Amygdala (tissue), 56 donors: ENCODE data around the gene RXRA.
"Not testable (repeated sequence)": the region's sequence is repeated elsewhere in the genome, so short reads cannot be mapped to it uniquely, and the experiment has no call there.

Source experiments
- DNase-seq, 56 donors: peaks; one replicate each; lab custom pipeline; 2025; lab: John Stamatoyannopoulos, UW

The RXRA gene

DNA sequence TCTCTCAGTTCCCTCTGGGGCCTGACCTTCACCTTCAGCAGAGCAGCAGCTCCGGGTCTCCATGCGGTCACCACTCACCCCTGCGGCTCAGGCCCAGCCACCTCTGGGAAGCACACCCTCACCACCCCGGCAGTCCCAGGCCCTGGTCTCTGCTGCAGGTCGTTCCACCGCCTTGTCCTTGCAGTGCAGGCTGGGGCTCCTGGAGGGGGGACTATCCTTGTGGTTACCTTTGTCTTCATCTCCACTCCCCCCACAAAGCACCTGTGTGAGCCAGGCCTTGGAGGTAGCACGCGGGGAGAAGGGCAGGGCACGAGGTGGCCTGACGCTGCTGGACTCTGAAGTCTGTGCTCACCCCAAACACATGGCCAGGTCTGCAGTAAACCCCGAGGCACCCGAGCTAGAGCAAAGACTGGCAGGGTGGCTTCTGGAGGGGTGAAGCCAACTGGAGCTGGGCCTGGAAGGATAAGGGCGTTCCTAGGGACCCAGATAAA lies 33.2 kb upstream of the RXRA start:
- DNase-seq = no peak

GRCh38 chr9:134293611-134294152 lies 32.6 kb upstream of the RXRA start:
- peak in 12 of 56 donors; percentile 12 to 62 (median 29) for DNase-seq

DNA sequence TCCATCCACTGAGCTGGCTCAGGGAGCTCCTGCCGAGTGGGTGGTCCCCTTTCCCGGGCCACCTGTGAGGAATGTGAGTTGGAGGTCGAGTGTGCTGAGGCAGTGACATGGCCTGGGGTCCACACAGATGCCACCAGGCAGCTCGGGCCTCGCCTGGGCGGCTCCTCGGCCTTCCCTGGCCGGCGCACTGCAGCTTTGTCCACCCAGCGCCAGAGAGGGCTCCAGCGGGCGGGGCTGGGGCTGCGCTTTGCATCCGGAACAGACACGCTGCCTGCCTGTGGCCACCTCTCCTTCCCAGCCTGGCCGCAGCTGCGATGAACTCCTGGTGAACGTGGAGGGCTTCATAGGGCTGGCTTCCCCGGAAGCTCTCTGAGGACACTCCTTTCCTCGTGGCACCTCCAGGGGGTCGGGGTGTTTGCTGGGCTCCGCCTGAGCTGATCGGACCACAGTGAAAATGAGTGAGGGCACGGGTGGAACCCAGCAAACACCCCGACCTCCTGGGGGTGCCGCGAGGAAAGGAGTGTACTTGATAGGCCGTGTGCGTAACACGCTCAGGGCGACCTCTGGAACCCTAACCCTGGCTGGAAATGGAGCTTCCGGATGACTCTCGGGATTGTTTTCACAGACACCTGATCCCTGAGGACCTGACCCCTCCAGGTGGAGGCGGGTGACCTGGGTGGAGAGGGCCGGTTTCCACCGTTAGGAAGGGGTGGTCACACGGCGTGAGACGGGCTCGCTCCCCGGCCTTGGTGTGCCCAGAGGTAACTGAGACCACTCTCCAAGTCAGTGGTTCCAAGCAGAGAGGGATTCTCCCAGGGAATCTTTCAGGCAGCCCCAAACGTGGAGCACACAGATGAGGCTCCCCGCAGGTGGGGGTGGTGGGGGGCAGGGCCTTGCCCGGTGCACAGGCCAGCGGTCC lies 31.8 kb upstream of the RXRA start:
- DNase-seq = peak in 1 of 56 donors; percentile 17

GRCh38 chr9:134295101-134295745 lies 31.0 kb upstream of the RXRA start:
- DNase-seq = no peak

DNA sequence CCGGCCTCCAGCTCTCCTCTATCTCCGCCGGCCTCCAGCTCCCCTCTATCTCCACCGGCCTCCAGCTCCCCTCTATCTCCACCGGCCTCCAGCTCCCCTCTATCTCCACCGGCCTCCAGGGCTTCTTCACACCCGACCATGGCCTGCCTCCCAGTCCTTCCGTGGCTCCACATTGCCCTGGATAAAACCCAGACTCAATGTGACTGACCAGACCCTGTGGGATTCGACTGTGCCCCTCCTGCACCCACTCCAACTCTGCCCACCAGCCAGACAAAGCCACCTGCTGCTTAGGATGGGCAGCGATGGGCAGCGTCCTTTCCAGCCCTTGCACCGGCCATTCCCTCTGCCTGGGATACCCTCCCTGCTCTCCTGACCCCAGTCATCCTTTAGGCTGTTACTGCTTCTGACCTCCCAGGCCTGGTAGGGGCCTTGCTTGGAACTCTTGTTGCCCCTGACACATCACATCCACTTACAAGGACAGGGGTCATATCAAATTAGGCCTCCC lies 30.5 kb upstream of the RXRA start:
- no peak for DNase-seq

DNA sequence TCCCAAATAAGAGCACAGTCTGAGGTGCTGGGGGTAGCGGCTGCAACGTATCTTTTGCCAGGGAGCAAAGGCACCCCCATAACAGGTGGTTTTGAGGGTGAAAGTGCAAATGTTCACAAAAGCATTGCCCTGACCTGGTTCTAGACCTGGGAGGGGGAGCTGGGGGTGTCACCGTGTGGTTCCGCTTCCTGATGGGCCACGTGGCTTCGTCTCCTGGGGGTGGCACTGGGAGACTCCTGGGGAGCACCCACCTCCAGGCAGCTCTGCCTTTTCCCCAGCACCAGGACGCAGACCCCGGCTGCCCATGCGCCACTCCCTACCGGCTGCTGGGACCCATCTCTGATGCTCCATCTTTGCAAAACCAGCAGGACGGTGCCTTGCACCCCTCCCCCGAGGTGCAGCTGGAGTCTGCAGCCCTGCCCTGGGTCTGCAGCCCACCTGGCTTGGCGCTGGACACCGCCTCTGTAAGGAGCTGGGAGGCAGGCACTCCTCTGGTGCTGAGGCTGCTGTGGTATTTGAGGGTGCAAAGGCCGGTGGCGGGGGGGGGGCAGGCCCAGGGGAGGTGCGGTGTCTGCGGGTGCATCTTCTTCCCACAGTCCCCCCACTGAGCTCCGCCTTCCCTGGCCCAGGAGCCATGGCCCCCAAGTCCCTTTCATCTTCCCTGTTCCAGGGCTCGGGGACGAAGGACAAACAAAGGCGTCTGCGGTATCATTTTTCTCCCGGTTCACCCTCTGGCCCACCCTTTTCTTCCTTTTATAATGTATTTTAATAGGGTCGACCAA lies 29.8 kb upstream of the RXRA start:
- DNase-seq = no peak

DNA sequence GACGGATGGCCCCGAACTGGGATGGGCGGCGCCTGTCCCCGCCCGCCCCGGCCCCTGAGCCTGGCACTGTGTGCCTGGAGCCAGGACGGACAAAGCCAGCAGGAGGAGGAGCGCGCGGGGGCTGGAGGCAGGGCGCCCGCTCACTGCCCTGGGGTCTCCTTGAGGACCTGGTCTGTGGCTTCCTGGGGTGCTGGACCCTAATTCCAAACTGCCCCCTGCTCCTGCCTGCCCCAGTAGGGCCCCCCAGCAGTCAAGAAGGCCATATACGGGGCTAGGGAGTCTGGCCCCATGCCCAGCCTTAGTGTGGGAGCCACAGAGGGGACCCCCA lies 29.2 kb upstream of the RXRA start:
- no peak for DNase-seq

DNA sequence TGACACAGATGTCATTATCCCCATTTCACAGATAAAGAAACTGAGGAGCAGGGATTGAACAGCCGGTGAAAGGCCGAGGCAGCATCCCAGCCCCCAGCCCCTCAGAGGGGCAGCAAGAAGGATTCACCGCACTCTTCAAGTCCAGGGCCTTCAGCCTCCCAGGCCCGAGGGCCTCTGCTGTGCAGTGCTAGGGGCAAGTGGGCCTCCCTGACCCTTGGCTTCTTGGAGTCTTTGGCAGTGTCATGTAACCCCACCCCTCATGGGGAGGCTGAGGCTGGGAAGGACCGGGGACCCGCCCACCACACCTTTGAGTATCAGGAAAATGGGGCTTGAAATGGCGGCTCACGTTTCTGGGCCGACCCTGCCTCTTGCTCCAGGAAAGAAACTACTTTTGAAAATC lies 28.7 kb upstream of the RXRA start:
- no peak for DNase-seq

DNA sequence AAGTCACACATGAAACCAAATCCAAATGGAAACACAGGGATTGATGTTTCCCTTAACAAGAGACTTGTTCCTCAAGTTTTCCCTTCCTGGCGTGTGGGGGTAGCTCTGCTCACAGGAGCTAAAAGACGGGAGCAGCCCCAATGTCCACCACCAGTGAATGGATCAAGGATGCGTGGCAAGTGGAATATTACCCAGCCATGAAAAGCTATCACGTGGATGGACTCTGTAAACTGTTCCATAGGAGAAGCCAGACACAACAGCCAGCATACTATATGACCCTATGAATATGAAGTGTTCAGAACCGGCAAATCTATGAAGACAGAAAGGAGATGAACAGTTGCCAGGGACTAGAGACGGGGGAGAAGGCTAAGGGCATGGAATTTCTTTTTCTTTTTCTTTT lies 28.3 kb upstream of the RXRA start:
- DNase-seq = no peak

GRCh38 chr9:134299068-134299467 lies 27.2 kb upstream of the RXRA start:
- DNase-seq = no peak

DNA sequence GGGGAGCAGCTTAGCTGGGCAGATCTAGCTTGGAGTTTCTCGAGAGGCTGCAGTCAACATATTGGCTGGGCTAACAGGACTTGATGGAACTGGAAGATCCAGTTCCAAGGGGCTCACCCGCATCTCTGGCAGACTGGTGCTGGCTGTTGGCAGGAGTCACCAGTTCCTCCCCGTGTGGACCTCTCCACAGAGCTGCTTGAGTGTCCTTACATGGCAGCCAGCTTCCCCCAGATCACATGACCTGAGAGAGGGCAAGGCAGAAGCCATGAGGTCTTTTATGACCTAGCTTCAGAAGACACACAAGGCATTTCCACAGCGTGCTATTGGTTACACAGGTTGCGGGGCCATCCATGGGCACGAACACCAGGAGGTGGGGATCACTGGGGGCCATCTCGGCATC lies 26.4 kb upstream of the RXRA start:
- peak in 1 of 56 donors; percentile 51 for DNase-seq

- DNase-seq = no peak
These were observed 24.7 kb upstream of the RXRA start for GRCh38 chr9:134301387-134302129.

DNA sequence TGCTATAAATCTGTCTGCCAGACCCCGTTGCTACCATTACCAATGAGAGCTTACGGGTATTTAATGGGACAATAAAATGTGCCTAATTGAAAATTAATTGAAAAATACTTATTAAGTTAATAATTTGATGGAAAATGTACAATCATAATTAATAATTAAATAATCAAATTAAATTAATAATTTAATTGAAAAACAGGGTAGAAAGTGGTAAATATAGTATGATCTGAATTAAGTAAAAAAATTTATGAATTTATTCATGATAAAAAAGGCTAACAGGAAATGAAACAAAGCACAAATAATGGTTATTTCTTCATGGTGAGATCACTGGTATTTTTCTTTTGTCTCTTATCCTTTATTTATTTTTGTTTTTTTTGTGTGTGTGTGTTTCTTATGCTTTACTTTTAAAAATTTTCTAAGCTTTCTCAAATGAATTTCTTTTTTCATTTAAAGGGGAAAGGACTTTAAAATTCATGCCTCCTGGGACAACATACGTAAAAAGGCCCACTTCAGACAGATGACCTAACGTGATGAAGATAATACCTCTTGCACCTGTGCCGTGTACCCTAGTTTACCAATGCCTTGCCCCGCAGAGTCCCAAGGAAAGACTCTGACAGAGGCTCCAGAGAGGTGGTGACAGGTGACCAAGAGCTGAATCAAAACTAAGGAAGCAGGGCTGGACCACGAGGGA lies 24.0 kb upstream of the RXRA start:
- DNase-seq = no peak

- DNase-seq = no peak
These were observed 22.7 kb upstream of the RXRA start for GRCh38 chr9:134303601-134304000.

DNA sequence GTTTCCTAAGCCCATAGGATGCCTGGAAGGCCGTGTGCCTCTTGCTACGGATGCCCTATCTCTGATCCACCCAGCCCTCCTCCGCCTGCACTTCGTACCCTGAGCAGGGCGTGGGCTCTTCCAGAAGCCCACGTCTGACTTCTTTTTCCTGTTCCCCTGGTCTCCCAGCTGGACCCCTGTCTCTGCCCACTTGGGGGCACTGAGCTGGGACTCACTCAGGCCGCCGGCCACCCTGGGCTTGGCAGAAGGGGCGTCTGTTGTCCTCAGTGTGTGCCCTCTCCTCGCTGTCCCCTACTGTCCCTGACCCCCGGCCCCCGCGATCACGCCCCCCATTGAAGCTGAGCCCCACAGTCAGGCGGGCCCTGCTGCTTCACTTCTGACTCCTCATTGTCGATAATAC lies 22.0 kb upstream of the RXRA start:
- DNase-seq = no peak

DNA sequence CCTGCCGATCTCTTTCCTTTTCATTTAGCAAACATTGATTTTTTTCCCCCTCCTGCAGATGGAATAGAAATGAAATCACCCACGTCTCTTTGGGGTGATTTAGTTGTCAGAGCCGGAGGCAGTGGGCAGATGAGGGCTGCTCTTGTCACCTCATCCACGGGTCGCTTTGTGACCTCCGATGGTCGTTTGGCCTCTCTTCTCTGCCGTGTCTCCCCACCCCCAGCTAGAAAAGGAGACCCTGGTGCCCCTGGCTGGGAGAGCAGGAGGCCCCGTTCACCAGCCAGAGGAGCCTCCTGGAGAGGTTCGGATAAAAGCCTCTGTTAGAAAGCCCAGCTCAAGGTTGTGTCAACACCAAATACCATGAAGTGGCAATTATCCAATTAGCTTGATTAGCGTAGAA lies 21.6 kb upstream of the RXRA start:
- no peak for DNase-seq

- no peak for DNase-seq
These were observed 20.7 kb upstream of the RXRA start for GRCh38 chr9:134305533-134305932.

DNA sequence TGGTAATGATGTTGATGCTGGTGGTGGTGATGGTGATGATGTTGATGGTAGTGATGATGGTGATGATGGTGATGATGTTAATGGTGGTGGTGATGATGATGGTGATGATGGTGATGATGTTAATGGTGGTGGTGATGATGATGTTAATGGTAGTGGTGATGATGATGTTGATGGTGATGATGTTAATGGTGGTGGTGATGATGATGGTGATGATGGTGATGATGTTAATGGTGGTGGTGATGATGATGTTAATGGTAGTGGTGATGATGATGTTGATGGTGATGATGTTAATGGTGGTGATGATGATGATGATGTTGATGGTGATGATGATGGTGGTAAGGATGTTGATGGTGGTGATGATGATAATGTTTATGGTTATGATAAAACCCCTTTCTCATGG lies 20.2 kb upstream of the RXRA start:
- DNase-seq = not testable (repeated sequence)
